ENCODE measurements around the gene THUMPD2.

Gene THUMPD2

GRCh38 chr2:39805936-39806608 lies 27.0 kb upstream of the THUMPD2 start:
- no peak overlapping the region for H2BK120ac ChIP-seq (ENCODE audit: low read depth, low read length)
- no peak overlapping the region for H4K91ac ChIP-seq (ENCODE audit: low read depth, low read length, poor library complexity)
- H3K4me3 ChIP-seq (ENCODE audit: low read length in 2 of 2), result no peak overlapping the region
- no peak overlapping the region for H2BK15ac ChIP-seq (ENCODE audit: low read length)
- no peak overlapping the region for H3K23ac ChIP-seq (ENCODE audit: low read depth, low read length, poor library complexity)
- H2AK5ac ChIP-seq (ENCODE audit: low read depth, low read length), result no peak overlapping the region
- no peaks in the 10 kb centered on the region for H3K4me1 ChIP-seq (ENCODE audit: control insufficient read depth in 2 of 2, insufficient read depth in 1 of 2, low read depth in 1 of 2, low read length in 2 of 2)
- H3K9ac ChIP-seq (ENCODE audit: low read depth, low read length, poor library complexity), result no peak overlapping the region
- H3K27me3 ChIP-seq (ENCODE audit: control insufficient read depth in 3 of 3, insufficient read depth in 3 of 3, low read depth in 1 of 3, low read length in 3 of 3), result no peaks in the 10 kb centered on the region
- H3K4me2 ChIP-seq (ENCODE audit: insufficient read depth, low read length, poor library complexity, severe bottlenecking), result no peak overlapping the region
- H3K14ac ChIP-seq (ENCODE audit: low read length), result no peak overlapping the region
- H2AFZ ChIP-seq (ENCODE audit: low read length), result no peak overlapping the region
- no peak overlapping the region for H4K8ac ChIP-seq (ENCODE audit: low read depth, low read length)
- DNase-seq (ENCODE audit: low spot score), result no peak
- H2BK5ac ChIP-seq (ENCODE audit: low read length), result no peak overlapping the region
- no peaks in the 10 kb centered on the region for H3K79me1 ChIP-seq (ENCODE audit: low read depth, low read length)
- H3K27ac ChIP-seq (replicated peaks; ENCODE audit: low read length), result no peak overlapping the region
- no CpG with 5 or more reads among the region's 4 CpGs for WGBS, 2 donors (ENCODE audit: extremely low coverage in 2 of 2, insufficient read length in 2 of 2, insufficient replicate concordance in 1 of 2)
- no peak overlapping the region for H2BK12ac ChIP-seq (ENCODE audit: low read length)
- no peaks in the 10 kb centered on the region for H3K36me3 ChIP-seq (replicated peaks in 1 of 2; ENCODE audit: control insufficient read depth in 2 of 2, insufficient read depth in 2 of 2, low read length in 2 of 2)
- no peak overlapping the region for H3K18ac ChIP-seq (ENCODE audit: low read length)
- H3K9me3 ChIP-seq (replicated peaks in 1 of 2; ENCODE audit: control insufficient read depth in 2 of 2, insufficient read depth in 1 of 2, low read depth in 1 of 2, low read length in 2 of 2), result peaks cover 0 to 14% of the 10 kb centered on the region in 2 donors
- H3K4ac ChIP-seq (ENCODE audit: low read length), result no peak overlapping the region

- H2BK12ac ChIP-seq (ENCODE audit: low read length), result no peak overlapping the region
- DNase-seq (ENCODE audit: low spot score), result no peak
- H4K8ac ChIP-seq (ENCODE audit: low read depth, low read length), result no peak overlapping the region
- H3K36me3 ChIP-seq (replicated peaks in 1 of 2; ENCODE audit: control insufficient read depth in 2 of 2, insufficient read depth in 2 of 2, low read length in 2 of 2), result no peaks in the 10 kb centered on the region
- H4K91ac ChIP-seq (ENCODE audit: low read depth, low read length, poor library complexity), result no peak overlapping the region
- no peak overlapping the region for H3K4ac ChIP-seq (ENCODE audit: low read length)
- H3K23ac ChIP-seq (ENCODE audit: low read depth, low read length, poor library complexity), result no peak overlapping the region
- no peak overlapping the region for H3K27ac ChIP-seq (replicated peaks; ENCODE audit: low read length)
- no peak overlapping the region for H2AK5ac ChIP-seq (ENCODE audit: low read depth, low read length)
- no peak overlapping the region for H3K4me3 ChIP-seq (ENCODE audit: low read length in 2 of 2)
- H3K27me3 ChIP-seq (ENCODE audit: control insufficient read depth in 3 of 3, insufficient read depth in 3 of 3, low read depth in 1 of 3, low read length in 3 of 3), result no peaks in the 10 kb centered on the region
- no peak overlapping the region for H3K4me2 ChIP-seq (ENCODE audit: insufficient read depth, low read length, poor library complexity, severe bottlenecking)
- H3K9me3 ChIP-seq (replicated peaks in 1 of 2; ENCODE audit: control insufficient read depth in 2 of 2, insufficient read depth in 1 of 2, low read depth in 1 of 2, low read length in 2 of 2), result peaks cover 0 to 14% of the 10 kb centered on the region in 2 donors
- H2AFZ ChIP-seq (ENCODE audit: low read length), result no peak overlapping the region
- no peak overlapping the region for H2BK5ac ChIP-seq (ENCODE audit: low read length)
- no peak overlapping the region for H2BK120ac ChIP-seq (ENCODE audit: low read depth, low read length)
- H2BK15ac ChIP-seq (ENCODE audit: low read length), result no peak overlapping the region
- no peaks in the 10 kb centered on the region for H3K79me1 ChIP-seq (ENCODE audit: low read depth, low read length)
- H3K18ac ChIP-seq (ENCODE audit: low read length), result no peak overlapping the region
- no peak overlapping the region for H3K14ac ChIP-seq (ENCODE audit: low read length)
- H3K4me1 ChIP-seq (ENCODE audit: control insufficient read depth in 2 of 2, insufficient read depth in 1 of 2, low read depth in 1 of 2, low read length in 2 of 2), result no peaks in the 10 kb centered on the region
- no peak overlapping the region for H3K9ac ChIP-seq (ENCODE audit: low read depth, low read length, poor library complexity)
- WGBS, 2 donors (ENCODE audit: extremely low coverage in 2 of 2, insufficient read length in 2 of 2, insufficient replicate concordance in 1 of 2), result no CpG with 5 or more reads among the region's 1 CpG
These were observed 24.8 kb upstream of the THUMPD2 start for GRCh38 chr2:39803839-39804238.

- H3K27me3 ChIP-seq (ENCODE audit: control insufficient read depth in 3 of 3, insufficient read depth in 3 of 3, low read depth in 1 of 3, low read length in 3 of 3), result no peaks in the 10 kb centered on the region
- no peak overlapping the region for H4K8ac ChIP-seq (ENCODE audit: low read depth, low read length)
- no peak overlapping the region for H3K4me2 ChIP-seq (ENCODE audit: insufficient read depth, low read length, poor library complexity, severe bottlenecking)
- no peak overlapping the region for H2BK5ac ChIP-seq (ENCODE audit: low read length)
- no peak overlapping the region for H2BK120ac ChIP-seq (ENCODE audit: low read depth, low read length)
- H3K14ac ChIP-seq (ENCODE audit: low read length), result no peak overlapping the region
- no peaks in the 10 kb centered on the region for H3K4me1 ChIP-seq (ENCODE audit: control insufficient read depth in 2 of 2, insufficient read depth in 1 of 2, low read depth in 1 of 2, low read length in 2 of 2)
- H3K36me3 ChIP-seq (replicated peaks in 1 of 2; ENCODE audit: control insufficient read depth in 2 of 2, insufficient read depth in 2 of 2, low read length in 2 of 2), result no peaks in the 10 kb centered on the region
- no peak overlapping the region for H3K9ac ChIP-seq (ENCODE audit: low read depth, low read length, poor library complexity)
- H3K4ac ChIP-seq (ENCODE audit: low read length), result no peak overlapping the region
- H3K18ac ChIP-seq (ENCODE audit: low read length), result no peak overlapping the region
- no CpG with 5 or more reads among the region's 4 CpGs for WGBS, 2 donors (ENCODE audit: extremely low coverage in 2 of 2, insufficient read length in 2 of 2, insufficient replicate concordance in 1 of 2)
- H3K9me3 ChIP-seq (replicated peaks in 1 of 2; ENCODE audit: control insufficient read depth in 2 of 2, insufficient read depth in 1 of 2, low read depth in 1 of 2, low read length in 2 of 2), result peaks cover 0 to 14% of the 10 kb centered on the region in 2 donors
- no peak overlapping the region for H2AFZ ChIP-seq (ENCODE audit: low read length)
- no peak overlapping the region for H3K4me3 ChIP-seq (ENCODE audit: low read length in 2 of 2)
- H3K79me1 ChIP-seq (ENCODE audit: low read depth, low read length), result no peaks in the 10 kb centered on the region
- no peak overlapping the region for H4K91ac ChIP-seq (ENCODE audit: low read depth, low read length, poor library complexity)
- no peak for DNase-seq (ENCODE audit: low spot score)
- no peak overlapping the region for H3K27ac ChIP-seq (replicated peaks; ENCODE audit: low read length)
- H2AK5ac ChIP-seq (ENCODE audit: low read depth, low read length), result no peak overlapping the region
- H2BK15ac ChIP-seq (ENCODE audit: low read length), result no peak overlapping the region
- no peak overlapping the region for H2BK12ac ChIP-seq (ENCODE audit: low read length)
- H3K23ac ChIP-seq (ENCODE audit: low read depth, low read length, poor library complexity), result no peak overlapping the region
These were observed 21.7 kb upstream of the THUMPD2 start for GRCh38 chr2:39800752-39801151.

GRCh38 chr2:39796134-39796533 lies 17.1 kb upstream of the THUMPD2 start:
- H2BK12ac ChIP-seq (ENCODE audit: low read length), result no peak overlapping the region
- H3K4me3 ChIP-seq (ENCODE audit: low read length in 2 of 2), result no peak overlapping the region
- no peak overlapping the region for H4K8ac ChIP-seq (ENCODE audit: low read depth, low read length)
- no peak overlapping the region for H2AFZ ChIP-seq (ENCODE audit: low read length)
- no peak overlapping the region for H3K14ac ChIP-seq (ENCODE audit: low read length)
- no peak for DNase-seq (ENCODE audit: low spot score)
- no peak overlapping the region for H2BK15ac ChIP-seq (ENCODE audit: low read length)
- H3K27me3 ChIP-seq (ENCODE audit: control insufficient read depth in 3 of 3, insufficient read depth in 3 of 3, low read depth in 1 of 3, low read length in 3 of 3), result no peaks in the 10 kb centered on the region
- H3K79me1 ChIP-seq (ENCODE audit: low read depth, low read length), result no peaks in the 10 kb centered on the region
- H2BK5ac ChIP-seq (ENCODE audit: low read length), result no peak overlapping the region
- no peak overlapping the region for H3K4me2 ChIP-seq (ENCODE audit: insufficient read depth, low read length, poor library complexity, severe bottlenecking)
- no peak overlapping the region for H3K27ac ChIP-seq (replicated peaks; ENCODE audit: low read length)
- no CpG with 5 or more reads among the region's 1 CpG for WGBS, 2 donors (ENCODE audit: extremely low coverage in 2 of 2, insufficient read length in 2 of 2, insufficient replicate concordance in 1 of 2)
- H3K9ac ChIP-seq (ENCODE audit: low read depth, low read length, poor library complexity), result no peak overlapping the region
- H2BK120ac ChIP-seq (ENCODE audit: low read depth, low read length), result no peak overlapping the region
- H4K91ac ChIP-seq (ENCODE audit: low read depth, low read length, poor library complexity), result no peak overlapping the region
- no peak overlapping the region for H3K23ac ChIP-seq (ENCODE audit: low read depth, low read length, poor library complexity)
- no peaks in the 10 kb centered on the region for H3K36me3 ChIP-seq (replicated peaks in 1 of 2; ENCODE audit: control insufficient read depth in 2 of 2, insufficient read depth in 2 of 2, low read length in 2 of 2)
- no peak overlapping the region for H3K18ac ChIP-seq (ENCODE audit: low read length)
- no peak overlapping the region for H2AK5ac ChIP-seq (ENCODE audit: low read depth, low read length)
- H3K9me3 ChIP-seq (replicated peaks in 1 of 2; ENCODE audit: control insufficient read depth in 2 of 2, insufficient read depth in 1 of 2, low read depth in 1 of 2, low read length in 2 of 2), result peaks cover 0 to 3% of the 10 kb centered on the region in 2 donors
- H3K4me1 ChIP-seq (ENCODE audit: control insufficient read depth in 2 of 2, insufficient read depth in 1 of 2, low read depth in 1 of 2, low read length in 2 of 2), result no peaks in the 10 kb centered on the region
- H3K4ac ChIP-seq (ENCODE audit: low read length), result no peak overlapping the region

Measured in neuronal stem cell (in vitro differentiated cells).